SU-DHL-6 (cell line): ENCODE results near the gene AQP1.

Experiments used
- EZH2phosphoT487 ChIP-seq: fragments of 200-600 bp; sonication (generic), shearing (Covaris generic); conservative IDR thresholded peaks from 2 replicates; pipeline ENCODE4 v1.6.1; 2018; ENCODE audit warnings: mild to moderate bottlenecking, antibody characterized with exemption, low read length, moderate library complexity, mixed read lengths
- TF ChIP-seq, protein P1 (sequence below): fragments of 200-600 bp; sonication (generic); IDR thresholded peaks from one replicate; pipeline ENCODE4 v1.5.1; 2017; ENCODE audit warnings: antibody characterized with exemption, mild to moderate bottlenecking, low read length, moderate library complexity; ENCODE audit not compliant: insufficient read depth, poor library complexity, severe bottlenecking

DNA sequence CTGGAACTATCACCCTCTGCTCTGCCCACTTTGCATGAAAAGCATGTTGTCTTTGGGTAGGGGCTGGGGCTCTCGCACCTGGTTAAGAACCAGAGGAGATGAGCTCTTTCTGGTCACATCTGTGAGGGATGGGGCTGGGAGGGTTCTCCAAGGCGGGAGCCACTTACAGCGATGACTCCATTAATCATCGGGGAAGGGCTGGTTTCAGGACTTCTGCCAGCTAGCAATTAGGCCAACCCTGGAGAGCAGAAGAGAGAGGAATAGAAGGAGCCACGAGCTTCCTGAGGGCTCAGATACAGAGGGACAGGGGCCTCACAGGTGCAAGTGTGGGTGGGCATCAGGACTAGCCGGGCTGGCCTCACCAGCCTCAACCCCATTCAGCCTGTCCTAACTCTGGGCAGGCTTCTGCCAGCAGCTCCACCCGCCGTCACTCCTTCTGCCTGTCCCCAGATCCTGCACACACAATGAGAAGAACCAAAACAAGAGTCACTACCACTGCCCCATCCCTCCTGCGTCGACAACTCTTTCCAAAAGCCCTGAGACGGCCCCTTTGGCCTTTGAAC lies 8.4 kb downstream of the AQP1 start:
- TF ChIP-seq, protein P1, sequence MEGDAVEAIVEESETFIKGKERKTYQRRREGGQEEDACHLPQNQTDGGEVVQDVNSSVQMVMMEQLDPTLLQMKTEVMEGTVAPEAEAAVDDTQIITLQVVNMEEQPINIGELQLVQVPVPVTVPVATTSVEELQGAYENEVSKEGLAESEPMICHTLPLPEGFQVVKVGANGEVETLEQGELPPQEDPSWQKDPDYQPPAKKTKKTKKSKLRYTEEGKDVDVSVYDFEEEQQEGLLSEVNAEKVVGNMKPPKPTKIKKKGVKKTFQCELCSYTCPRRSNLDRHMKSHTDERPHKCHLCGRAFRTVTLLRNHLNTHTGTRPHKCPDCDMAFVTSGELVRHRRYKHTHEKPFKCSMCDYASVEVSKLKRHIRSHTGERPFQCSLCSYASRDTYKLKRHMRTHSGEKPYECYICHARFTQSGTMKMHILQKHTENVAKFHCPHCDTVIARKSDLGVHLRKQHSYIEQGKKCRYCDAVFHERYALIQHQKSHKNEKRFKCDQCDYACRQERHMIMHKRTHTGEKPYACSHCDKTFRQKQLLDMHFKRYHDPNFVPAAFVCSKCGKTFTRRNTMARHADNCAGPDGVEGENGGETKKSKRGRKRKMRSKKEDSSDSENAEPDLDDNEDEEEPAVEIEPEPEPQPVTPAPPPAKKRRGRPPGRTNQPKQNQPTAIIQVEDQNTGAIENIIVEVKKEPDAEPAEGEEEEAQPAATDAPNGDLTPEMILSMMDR: no peak
- TF ChIP-seq EZH2phosphoT487: no peak
